WTC11 (cell line): ENCODE results near the gene ATL3.

ENCODE experiments used
- CTCF ChIP-seq: fragments of 200-600 bp; IDR thresholded peaks from 2 replicates; pipeline ENCODE4 v1.8.0; 2022; ENCODE audit warnings: antibody characterized with exemption
- ZNF263 ChIP-seq: sonication (generic); formaldehyde crosslinking; IDR thresholded peaks from 2 replicates; pipeline ENCODE4 v1.8.1; 2022; ENCODE audit warnings: low read depth, mild to moderate bottlenecking, moderate library complexity, missing genetic modification reagents
- TF ChIP-seq, protein P1 (sequence below): sonication (generic); formaldehyde crosslinking; IDR thresholded peaks from 2 replicates; pipeline ENCODE4 v1.8.0; 2022; ENCODE audit warnings: mild to moderate bottlenecking, missing genetic modification reagents

GRCh38 chr11:63663809-63664208 is 7.4 kb downstream of the ATL3 start:
- TF ChIP-seq CTCF = no peak
- TF ChIP-seq, protein P1, sequence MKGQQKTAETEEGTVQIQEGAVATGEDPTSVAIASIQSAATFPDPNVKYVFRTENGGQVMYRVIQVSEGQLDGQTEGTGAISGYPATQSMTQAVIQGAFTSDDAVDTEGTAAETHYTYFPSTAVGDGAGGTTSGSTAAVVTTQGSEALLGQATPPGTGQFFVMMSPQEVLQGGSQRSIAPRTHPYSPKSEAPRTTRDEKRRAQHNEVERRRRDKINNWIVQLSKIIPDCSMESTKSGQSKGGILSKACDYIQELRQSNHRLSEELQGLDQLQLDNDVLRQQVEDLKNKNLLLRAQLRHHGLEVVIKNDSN (CRISPR knock-in tag) = no peak
- TF ChIP-seq ZNF263 = no peak
